IMR-90 (cell line): ENCODE measurements around the gene XIST. TPM values are rescaled to one million over a fixed set of nuclear protein-coding genes. Genes with fewer than 3 reads are reported as not detected.

Experiments used
- ATAC-seq: fragments of 200-7000 bp; cut with Tn5 transposase; 2 replicates; pipeline ENCODE4 v1.9.1; 2020; ENCODE audit warnings: low read depth, mild to moderate bottlenecking, moderate library complexity
- BruUV-seq: library from RNA; stranded (reverse); fragments of 400-500 nt; replicated peaks from 2 replicates; lab custom pipeline; 2021; lab: Mats Ljungman, UMichigan
- CTCF ChIA-PET: fragments of 300-600 bp; formaldehyde crosslinking; extraction: SDS; loops from one replicate; lab custom pipeline; 2021; ENCODE audit warnings: antibody characterized with exemption; lab: Yijun Ruan, JAX
- POLR2A ChIA-PET: fragments of 300-600 bp; sonication (Branson Sonifier 250); formaldehyde crosslinking; loops from one replicate; lab custom pipeline; 2022; ENCODE audit warnings: antibody characterized with exemption; ENCODE audit not compliant: unreplicated experiment; lab: Charles Lee
- DNase-seq: peaks from one replicate; pipeline ENCODE4 v3.0.0; 2013
- H2AFZ ChIP-seq: replicated peaks from 2 replicates; pipeline ENCODE3; 2013; ENCODE audit warnings: low read length, mild to moderate bottlenecking; ENCODE audit not compliant: poor library complexity
- H2AK5ac ChIP-seq: 2 replicates; pipeline ENCODE4 v1.6.1; 2013; ENCODE audit warnings: low read depth, low read length, inconsistent platforms
- H2AK9ac ChIP-seq: replicated peaks from 2 replicates; pipeline ENCODE3; 2013; ENCODE audit warnings: mild to moderate bottlenecking, low read depth, low read length, moderate library complexity; ENCODE audit not compliant: poor library complexity
- H2BK120ac ChIP-seq: 2 replicates; pipeline ENCODE4 v1.6.1; 2013; ENCODE audit warnings: low read depth, low read length, inconsistent platforms
- H2BK15ac ChIP-seq: 3 replicates; pipeline ENCODE4 v1.6.1; 2013; ENCODE audit warnings: low read depth, low read length, inconsistent platforms
- H2BK20ac ChIP-seq: 2 replicates; pipeline ENCODE4 v1.6.1; 2013; ENCODE audit warnings: low read depth, mild to moderate bottlenecking, inconsistent platforms, low read length, moderate library complexity
- H2BK5ac ChIP-seq: 2 replicates; pipeline ENCODE4 v1.6.1; 2013; ENCODE audit warnings: mild to moderate bottlenecking, low read depth, low read length, inconsistent platforms; ENCODE audit not compliant: poor library complexity, severe bottlenecking
- H3K14ac ChIP-seq: replicated peaks from 2 replicates; pipeline ENCODE4 v1.6.1; 2013; ENCODE audit warnings: low read depth, low read length, inconsistent platforms
- H3K18ac ChIP-seq: 2 replicates; pipeline ENCODE4 v1.6.1; 2013; ENCODE audit warnings: low read depth, low read length, control low read depth
- H3K23ac ChIP-seq: 2 replicates; pipeline ENCODE4 v1.6.1; 2013; ENCODE audit warnings: low read depth, low read length, inconsistent platforms
- H3K27ac ChIP-seq: 2 replicates; pipeline ENCODE4 v1.5.1; 2013; ENCODE audit warnings: mild to moderate bottlenecking, control low read depth, low read length; ENCODE audit not compliant: insufficient read depth
- H3K27me3 ChIP-seq: 2 replicates; pipeline ENCODE4 v1.6.1; 2013; ENCODE audit warnings: low read length; ENCODE audit not compliant: control insufficient read depth, insufficient read depth
- H3K36me3 ChIP-seq: 2 replicates; pipeline ENCODE4 v1.6.1; 2013; ENCODE audit warnings: low read length, mixed read lengths; ENCODE audit not compliant: control insufficient read depth, insufficient read depth
- H3K4ac ChIP-seq: 2 replicates; pipeline ENCODE4 v1.6.1; 2013; ENCODE audit warnings: low read depth, low read length, inconsistent platforms
- H3K4me1 ChIP-seq: 2 replicates; pipeline ENCODE4 v1.6.1; 2013; ENCODE audit warnings: low read length, mixed read lengths; ENCODE audit not compliant: control insufficient read depth, insufficient read depth
- H3K4me2 ChIP-seq: 2 replicates; pipeline ENCODE4 v1.6.1; 2013; ENCODE audit warnings: low read depth, mild to moderate bottlenecking, control low read depth, low read length, moderate library complexity
- H3K4me3 ChIP-seq: 2 replicates; pipeline ENCODE4 v1.5.1; 2013; ENCODE audit warnings: low read depth, mild to moderate bottlenecking, control low read depth, low read length, moderate library complexity; ENCODE audit not compliant: insufficient read depth
- H3K56ac ChIP-seq: 2 replicates; pipeline ENCODE4 v1.6.1; 2013; ENCODE audit warnings: low read length, inconsistent platforms; ENCODE audit not compliant: insufficient read depth; ENCODE audit errors: extremely low read depth
- H3K79me1 ChIP-seq, 2 experiments: 2 replicates each; pipeline ENCODE4 v1.6.1; 2013; ENCODE audit warnings: low read length in 2 of 2, inconsistent platforms in 1 of 2, low read depth in 1 of 2
- H3K9ac ChIP-seq: 2 replicates; pipeline ENCODE4 v1.6.1; 2013; ENCODE audit warnings: low read depth, low read length, control low read depth
- H3K9me1 ChIP-seq: 2 replicates; pipeline ENCODE4 v1.6.1; 2013; ENCODE audit warnings: low read length, inconsistent platforms; ENCODE audit not compliant: insufficient read depth
- H3K9me3 ChIP-seq: 2 replicates; pipeline ENCODE4 v1.6.1; 2013; ENCODE audit warnings: low read length; ENCODE audit not compliant: control insufficient read depth, insufficient read depth
- H4K20me1 ChIP-seq: 2 replicates; pipeline ENCODE4 v1.6.1; 2013; ENCODE audit warnings: low read length, inconsistent platforms; ENCODE audit not compliant: insufficient read depth
- H4K5ac ChIP-seq: 2 replicates; pipeline ENCODE4 v1.6.1; 2013; ENCODE audit warnings: mild to moderate bottlenecking, low read depth, low read length, control low read depth
- H4K8ac ChIP-seq, 2 experiments: 2 replicates each; pipeline ENCODE4 v1.6.1; 2013; ENCODE audit warnings: low read depth in 2 of 2, low read length in 2 of 2, control low read depth in 1 of 2, inconsistent platforms in 1 of 2
- H4K91ac ChIP-seq: 2 replicates; pipeline ENCODE4 v1.6.1; 2013; ENCODE audit warnings: low read depth, low read length, inconsistent platforms; ENCODE audit not compliant: insufficient read depth
- CEBPB ChIP-seq: IDR thresholded peaks from 2 replicates; pipeline ENCODE4 v1.6.1; 2012; ENCODE audit warnings: low read depth, low read length, improper control_type of control experiment
- MAFK ChIP-seq: IDR thresholded peaks from 2 replicates; pipeline ENCODE4 v1.6.1; 2012; ENCODE audit warnings: low read depth, low read length, improper control_type of control experiment
- MXI1 ChIP-seq: IDR thresholded peaks from 2 replicates; pipeline ENCODE4 v1.6.1; 2012; ENCODE audit warnings: low read depth, mild to moderate bottlenecking, low read length, moderate library complexity, borderline replicate concordance
- RCOR1 ChIP-seq: IDR thresholded peaks from 2 replicates; pipeline ENCODE4 v1.6.1; 2012; ENCODE audit warnings: mild to moderate bottlenecking, low read length, improper control_type of control experiment; ENCODE audit not compliant: insufficient replicate concordance
- SMC3 ChIP-seq: fragments of 150-350 bp; IDR thresholded peaks from 2 replicates; pipeline ENCODE4 v1.6.1; 2016; ENCODE audit warnings: low read depth, mild to moderate bottlenecking, antibody characterized with exemption, low read length, moderate library complexity
- WGBS, 2 experiments: methylation state at CpG; one replicate each; pipeline versions ENCODE4 v1.1.5 to v1.1.7; 2013; ENCODE audit warnings: missing lambda C conversion rate in 2 of 2; ENCODE audit not compliant: insufficient read length in 1 of 2; ENCODE audit errors: extremely low coverage in 2 of 2; 5-methylcytosine and 5-hydroxymethylcytosine counted together
- dilution Hi-C: fragments of 300-500 bp; cut with HindIII; formaldehyde crosslinking; loops from one replicate; pipeline ENCODE4 v1.14.3; 2018; ENCODE audit warnings: low sequenced_read_pairs; ENCODE audit not compliant: unreplicated experiment
- in situ Hi-C: fragments of 300-500 bp; cut with MboI; formaldehyde crosslinking; loops from 3 replicates; pipeline ENCODE4 v1.14.3; 2019; ENCODE audit warnings: low sequenced_read_pairs, inconsistent platforms, mixed read lengths
- intact Hi-C: fragments of 100-400 bp; cut with micrococcal nuclease; formaldehyde crosslinking; loops from 2 replicates; pipeline ENCODE4 v1.10.0; 2022
- polyA plus RNA-seq, 3 experiments: library from polyadenylated mRNA; depleted of rRNA; stranded (reverse); fragments of >200 nt; gene quantifications; 2 replicates each; pipeline ENCODE4 v1.2.3, GENCODE V29; 2012; ENCODE audit warnings: low replicate concordance in 1 of 3
- total RNA-seq: library from RNA; depleted of rRNA; stranded (reverse); fragments of >200 nt; gene quantifications from 2 replicates; pipeline ENCODE4 v1.2.3, GENCODE V29; 2012
- TF ChIP-seq, protein P1 (sequence below): fragments of 150-350 bp; IDR thresholded peaks from 2 replicates; pipeline ENCODE4 v1.6.1; 2016; ENCODE audit warnings: low read depth, mild to moderate bottlenecking, low read length, moderate library complexity, borderline replicate concordance

XIST gene
- total and polyA plus RNA-seq, 2 of the 4 experiments (the other 2 are of a cell fraction), result 48.9 to 159 TPM

DNA sequence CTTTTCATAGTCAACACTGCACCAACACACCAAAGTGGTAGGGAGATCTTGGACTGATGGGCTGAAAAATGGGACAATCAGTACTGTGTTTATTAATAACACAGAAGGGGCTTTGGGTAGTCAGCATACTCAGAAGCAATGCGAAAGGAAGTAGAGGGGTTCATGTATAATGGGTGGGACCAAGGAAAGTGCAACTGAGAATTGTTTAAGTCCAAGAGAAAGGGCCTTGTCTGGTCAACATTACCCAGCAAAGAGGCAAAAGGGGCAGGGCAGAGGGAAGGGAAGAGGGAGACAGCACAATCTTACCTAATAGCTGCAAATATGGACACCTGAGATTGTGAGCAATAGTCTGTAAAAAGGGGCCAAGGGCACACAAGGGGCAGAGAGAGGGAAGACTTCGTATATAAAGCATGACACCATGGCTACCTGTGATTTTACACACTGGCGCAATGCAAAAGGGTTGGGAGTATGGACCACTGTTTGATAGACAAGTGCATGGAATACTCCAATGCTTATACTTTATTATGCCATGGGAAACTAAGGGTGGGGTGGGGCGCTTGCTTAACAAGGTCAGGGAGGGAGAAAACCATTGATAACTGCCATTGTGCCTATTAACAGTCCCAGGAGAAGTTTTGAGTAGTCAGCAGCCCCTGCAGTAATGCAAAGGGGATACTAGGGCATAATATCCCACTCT, 9.8 kb downstream of the XIST start:
- intact Hi-C loops, result no loop called here
- no peaks in the 10 kb centered on the region; the same call in 1 of the 2 replicates for H3K4me1 ChIP-seq
- no peak for TF ChIP-seq RCOR1
- no peak for TF ChIP-seq CEBPB
- TF ChIP-seq SMC3, result no peak
- no peak for TF ChIP-seq MAFK
- no peak for TF ChIP-seq MXI1
- TF ChIP-seq, protein P1, sequence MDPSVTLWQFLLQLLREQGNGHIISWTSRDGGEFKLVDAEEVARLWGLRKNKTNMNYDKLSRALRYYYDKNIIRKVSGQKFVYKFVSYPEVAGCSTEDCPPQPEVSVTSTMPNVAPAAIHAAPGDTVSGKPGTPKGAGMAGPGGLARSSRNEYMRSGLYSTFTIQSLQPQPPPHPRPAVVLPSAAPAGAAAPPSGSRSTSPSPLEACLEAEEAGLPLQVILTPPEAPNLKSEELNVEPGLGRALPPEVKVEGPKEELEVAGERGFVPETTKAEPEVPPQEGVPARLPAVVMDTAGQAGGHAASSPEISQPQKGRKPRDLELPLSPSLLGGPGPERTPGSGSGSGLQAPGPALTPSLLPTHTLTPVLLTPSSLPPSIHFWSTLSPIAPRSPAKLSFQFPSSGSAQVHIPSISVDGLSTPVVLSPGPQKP, result no peak
- no peak overlapping the region for H3K18ac ChIP-seq
- H4K20me1 ChIP-seq, result peaks cover 94% of the 10 kb centered on the region
- no peak overlapping the region for H3K4me3 ChIP-seq
- ChIA-PET CTCF (no interaction called here), POLR2A (no interaction called here)
- no peak overlapping the region for H3K4ac ChIP-seq
- H2AFZ ChIP-seq, result no peak overlapping the region
- H4K91ac ChIP-seq, result no peak overlapping the region
- dilution Hi-C loops, result no loop called here
- no peak for ATAC-seq
- no peak overlapping the region for H3K56ac ChIP-seq
- H4K5ac ChIP-seq, result no peak overlapping the region
- no peaks in the 10 kb centered on the region for H3K9me3 ChIP-seq
- H3K14ac ChIP-seq, result no peak overlapping the region
- H2AK5ac ChIP-seq, result no peak overlapping the region
- H2AK9ac ChIP-seq, result no peak overlapping the region
- no peak overlapping the region for H4K8ac ChIP-seq
- no peak overlapping the region for H3K27ac ChIP-seq
- no peak overlapping the region for H2BK120ac ChIP-seq
- H3K36me3 ChIP-seq, result peaks cover 19% of the 10 kb centered on the region
- peaks cover 26% of the 10 kb centered on the region for H3K9me1 ChIP-seq
- WGBS, 2 experiments, result no CpG with 5 or more reads among the region's 4 CpGs
- no peak overlapping the region for H3K9ac ChIP-seq
- peaks cover 0 to 3% of the 10 kb centered on the region in 2 experiments; a peak in 1 of 4 replicates for H3K79me1 ChIP-seq
- BruUV-seq, result no TSS peak
- H2BK15ac ChIP-seq, result no peak overlapping the region
- H3K27me3 ChIP-seq, result no peaks in the 10 kb centered on the region; the same call in 1 of the 2 replicates
- in situ Hi-C loops, result no loop called here
- H3K4me2 ChIP-seq, result peak overlapping the region; percentile 63; the same call in 1 of the 2 replicates
- H3K23ac ChIP-seq, result no peak overlapping the region
- DNase-seq, result no peak
- no peak overlapping the region for H2BK5ac ChIP-seq
- no peak overlapping the region for H2BK20ac ChIP-seq
